GM18520 (cell line): Measurements from ENCODE around the gene RGS19.
A peak's percentile ranks its signal among the peaks of the same experiment; 100 is the strongest.

ENCODE experiments used
- ATAC-seq: cut with Tn5 transposase; IDR thresholded peaks from one replicate; pipeline ENCODE4 v1.9.1; 2021; ENCODE audit not compliant: unreplicated experiment

RGS19 gene

DNA sequence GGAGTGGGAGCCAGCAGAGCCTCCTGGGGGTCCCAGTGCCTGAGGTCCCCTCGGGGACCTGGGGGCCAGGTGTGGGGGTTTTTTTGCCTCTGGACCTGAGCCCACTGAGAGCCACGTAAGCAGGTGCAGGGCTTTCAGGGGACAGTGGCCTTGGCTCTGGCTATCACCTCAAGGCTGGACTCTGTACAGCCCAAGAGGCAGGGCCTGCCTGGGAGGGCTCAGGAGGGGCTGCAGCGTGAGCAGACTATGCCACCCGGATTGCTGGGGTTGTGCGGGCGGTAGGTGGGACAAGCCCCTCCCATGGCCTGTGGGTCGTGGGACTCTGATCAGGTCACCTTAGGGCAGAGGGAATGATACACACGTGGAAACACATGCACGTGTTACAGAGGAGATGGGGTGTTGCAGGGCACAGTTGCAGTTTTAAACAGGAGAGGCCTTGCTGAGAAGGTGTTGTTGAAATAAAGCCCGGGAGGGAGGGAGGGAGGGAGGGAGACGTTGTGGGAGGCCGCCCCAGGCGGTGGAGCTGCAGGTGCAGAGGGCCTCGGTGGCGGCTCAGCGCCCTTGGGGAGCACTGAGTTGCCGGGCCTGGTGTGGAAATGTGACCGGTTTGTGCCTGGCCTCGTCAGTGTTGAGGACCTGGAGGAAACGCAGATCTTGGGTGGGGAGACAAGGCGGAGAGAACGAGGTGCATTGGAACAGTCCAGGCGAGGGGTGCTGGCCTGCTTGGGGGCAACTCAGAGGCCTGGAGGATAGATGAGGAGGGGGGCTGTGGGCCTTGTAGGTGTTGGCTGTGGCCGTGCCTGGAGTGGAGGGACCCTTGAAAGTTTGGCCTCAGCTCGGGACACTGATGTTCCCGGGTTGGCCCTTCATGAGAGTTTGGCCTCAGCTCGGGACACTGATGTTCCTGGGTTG, 14.0 kb downstream of the RGS19 start:
- no peak for ATAC-seq

DNA sequence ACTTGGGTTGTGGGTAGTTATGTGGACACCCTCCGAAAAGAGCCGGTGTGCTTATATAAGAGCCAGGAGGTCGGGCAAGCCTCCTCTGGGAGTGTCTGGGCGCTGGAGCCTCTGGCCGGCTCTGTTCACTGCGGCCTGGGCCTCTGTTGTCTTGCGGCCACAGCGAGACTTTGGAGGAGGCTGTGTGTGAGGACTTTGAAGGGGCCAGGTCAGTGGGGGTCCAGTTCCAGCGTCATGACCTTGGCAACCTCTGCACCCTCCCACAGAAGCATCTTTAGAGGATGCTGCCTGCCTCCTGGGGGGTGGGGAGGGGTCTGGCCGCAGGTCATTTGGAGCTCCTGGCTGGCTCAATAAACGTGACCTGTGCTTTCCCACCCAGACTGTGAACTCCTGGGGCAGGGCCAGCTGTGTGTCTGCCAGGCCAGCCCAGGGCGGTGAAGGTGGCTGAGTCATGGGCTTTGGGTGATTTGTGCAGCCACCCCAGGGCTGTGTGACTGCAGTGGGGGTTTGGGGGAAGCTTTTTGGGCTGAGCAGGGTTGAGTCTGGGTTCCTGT, 15.1 kb downstream of the RGS19 start:
- no peak for ATAC-seq

DNA sequence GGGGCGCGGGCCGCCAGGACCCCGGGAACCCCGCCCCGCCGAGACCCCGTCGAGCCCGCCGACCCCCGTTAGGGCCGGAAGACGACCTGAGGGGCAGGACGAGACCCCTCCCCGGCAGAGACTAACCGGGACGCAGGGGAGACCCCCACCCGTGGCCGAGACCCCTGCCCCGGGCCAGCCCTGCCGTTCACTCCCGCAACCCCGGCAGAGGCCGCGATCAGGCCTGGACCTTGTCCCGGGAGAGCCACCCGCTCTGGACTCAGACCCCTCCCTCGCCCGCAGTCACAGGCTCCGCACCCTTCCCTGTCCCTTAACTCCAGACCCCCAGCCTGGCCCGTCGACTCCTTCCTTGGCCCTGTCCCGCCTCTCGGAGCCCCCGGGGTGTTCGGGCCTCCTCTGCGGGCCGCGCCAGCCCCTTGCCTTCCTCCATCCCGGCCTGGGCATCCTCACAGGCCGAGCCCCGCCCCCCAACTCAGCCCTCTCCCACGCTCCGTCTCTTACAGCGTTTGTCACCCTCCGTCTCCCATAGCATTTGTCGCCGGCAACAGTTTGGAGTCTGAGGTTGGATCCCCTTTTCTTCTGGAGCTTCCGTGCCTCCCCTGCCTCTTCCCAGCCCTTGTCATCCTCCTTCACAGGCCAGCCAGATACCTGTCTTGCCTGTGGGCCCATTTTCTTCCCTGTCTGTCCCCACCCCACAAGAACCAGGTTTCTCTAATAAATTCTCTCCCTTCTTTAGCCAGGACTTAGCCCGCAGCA, 15.8 kb downstream of the RGS19 start:
- ATAC-seq: no peak

DNA sequence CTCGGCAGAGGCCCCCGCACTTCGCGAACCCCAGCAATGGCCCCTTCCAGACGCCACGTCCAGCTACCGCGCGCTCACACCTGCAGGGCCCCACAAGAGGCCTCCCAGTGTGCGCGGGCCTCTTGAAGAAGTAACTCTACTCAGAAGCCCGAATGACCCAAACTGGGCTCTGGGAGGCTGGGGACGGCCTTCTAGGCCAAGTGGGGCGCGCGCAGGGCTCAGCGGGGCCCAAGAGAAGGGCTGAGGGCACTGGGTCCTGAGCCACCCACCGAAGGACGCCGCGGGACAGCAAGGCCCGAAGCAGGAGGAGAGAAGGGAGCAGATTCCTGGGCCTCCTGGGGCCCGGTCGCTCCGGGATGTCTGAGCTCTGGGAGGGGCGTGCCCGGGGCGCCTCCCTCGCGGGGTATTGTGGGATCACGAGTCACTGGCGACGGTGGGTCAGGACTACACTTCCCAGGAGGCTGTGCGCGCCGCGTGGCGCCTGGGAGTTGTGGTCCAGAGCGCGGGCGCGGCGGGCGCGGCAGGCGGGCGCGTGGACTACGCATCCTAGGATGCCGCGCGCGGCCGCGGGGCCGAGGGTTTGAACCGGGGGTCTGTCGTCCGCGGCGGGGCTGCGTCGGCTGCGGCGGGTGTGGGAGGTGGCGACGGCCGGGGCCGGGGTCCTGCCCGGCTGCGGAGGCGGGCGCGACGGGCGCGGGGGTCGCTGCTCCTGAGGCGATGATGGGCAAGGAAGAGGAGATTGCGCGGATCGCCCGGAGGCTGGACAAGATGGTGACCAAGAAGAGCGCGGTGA, 16.5 kb downstream of the RGS19 start, which contains the start of gene TCEA2:
TCEA2 (plus strand) TSS at position 603 of the 793 bp plus-strand sequence; CDS start at position 718, 115 bp downstream.
- peak; percentile 74 for ATAC-seq

DNA sequence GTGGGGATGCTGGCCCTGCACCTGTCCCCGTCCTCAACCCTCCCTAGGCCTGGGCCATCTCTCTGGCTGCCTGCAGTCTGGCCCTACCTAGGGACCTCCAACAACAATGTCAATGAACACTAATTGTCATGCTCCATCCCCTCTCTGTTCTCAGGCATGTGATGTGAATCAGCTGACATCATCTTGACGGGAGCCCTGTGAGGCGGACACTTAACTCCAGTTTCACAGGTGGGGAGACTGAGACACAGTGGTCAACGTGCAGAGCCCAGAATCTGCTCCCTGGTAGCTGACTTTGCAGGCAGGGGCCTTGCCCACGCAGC, 17.1 kb downstream of the RGS19 start:
- no peak for ATAC-seq

DNA sequence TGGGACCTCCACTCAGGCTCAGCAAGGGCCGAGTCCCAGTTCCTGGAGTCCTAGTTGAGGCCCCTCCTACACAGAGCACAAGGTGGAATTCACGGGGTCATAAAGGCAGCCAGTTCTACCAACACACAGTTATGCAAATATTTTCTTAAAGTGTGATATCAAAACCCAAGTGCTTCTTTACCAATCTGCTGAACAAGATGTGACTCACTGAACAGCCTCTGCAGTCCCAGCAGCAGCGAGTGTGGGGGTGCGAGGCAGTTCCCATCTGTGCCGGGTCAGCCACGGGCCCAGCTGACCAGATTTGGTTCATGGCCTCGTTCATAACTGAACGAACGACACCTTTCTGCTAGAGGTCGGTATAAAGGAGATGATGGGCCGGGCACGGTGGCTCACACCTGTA, 20.8 kb downstream of the RGS19 start:
- no peak for ATAC-seq

DNA sequence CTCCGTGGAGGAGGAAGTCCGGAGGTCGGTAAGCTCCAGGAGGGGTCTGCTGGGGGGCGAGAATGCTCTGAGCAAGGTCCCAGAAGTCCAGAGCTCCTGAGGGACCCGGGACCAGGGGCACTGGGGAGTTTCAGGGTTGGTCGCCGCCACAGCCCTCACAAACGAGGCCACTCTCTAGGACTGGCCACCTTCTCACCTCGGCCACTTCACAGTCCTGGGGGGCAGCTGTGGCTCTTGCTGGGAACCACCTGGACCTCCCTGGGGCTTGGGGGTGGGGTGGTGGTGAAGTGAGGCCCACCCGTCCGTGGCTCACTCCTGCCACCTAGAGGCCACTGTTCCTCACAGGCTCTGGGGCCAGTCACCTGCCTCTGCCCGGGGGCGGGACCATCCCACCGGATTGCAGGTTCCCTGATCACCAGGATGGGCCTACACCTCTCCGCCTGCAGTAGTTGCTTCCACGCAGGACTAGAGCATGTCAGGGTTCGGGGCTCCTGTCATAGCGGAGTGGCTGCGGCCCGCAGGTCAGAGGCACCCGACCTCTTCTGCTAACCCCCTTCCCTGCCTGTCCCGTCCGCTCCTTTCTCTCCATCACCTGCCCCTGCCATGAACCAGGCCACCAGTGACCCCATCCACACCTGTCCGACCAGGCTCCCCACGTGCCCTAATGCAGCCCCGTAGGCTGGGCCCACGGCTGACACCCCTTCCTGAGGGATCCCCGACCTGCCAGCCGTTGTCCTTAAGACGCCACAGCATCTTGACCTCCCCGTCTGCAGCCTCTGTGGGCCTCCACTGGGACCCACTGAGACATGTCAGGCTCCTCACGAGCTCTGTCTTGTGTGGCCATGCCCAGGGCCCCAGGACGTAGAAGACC, 21.5 kb downstream of the RGS19 start:
- no peak for ATAC-seq

DNA sequence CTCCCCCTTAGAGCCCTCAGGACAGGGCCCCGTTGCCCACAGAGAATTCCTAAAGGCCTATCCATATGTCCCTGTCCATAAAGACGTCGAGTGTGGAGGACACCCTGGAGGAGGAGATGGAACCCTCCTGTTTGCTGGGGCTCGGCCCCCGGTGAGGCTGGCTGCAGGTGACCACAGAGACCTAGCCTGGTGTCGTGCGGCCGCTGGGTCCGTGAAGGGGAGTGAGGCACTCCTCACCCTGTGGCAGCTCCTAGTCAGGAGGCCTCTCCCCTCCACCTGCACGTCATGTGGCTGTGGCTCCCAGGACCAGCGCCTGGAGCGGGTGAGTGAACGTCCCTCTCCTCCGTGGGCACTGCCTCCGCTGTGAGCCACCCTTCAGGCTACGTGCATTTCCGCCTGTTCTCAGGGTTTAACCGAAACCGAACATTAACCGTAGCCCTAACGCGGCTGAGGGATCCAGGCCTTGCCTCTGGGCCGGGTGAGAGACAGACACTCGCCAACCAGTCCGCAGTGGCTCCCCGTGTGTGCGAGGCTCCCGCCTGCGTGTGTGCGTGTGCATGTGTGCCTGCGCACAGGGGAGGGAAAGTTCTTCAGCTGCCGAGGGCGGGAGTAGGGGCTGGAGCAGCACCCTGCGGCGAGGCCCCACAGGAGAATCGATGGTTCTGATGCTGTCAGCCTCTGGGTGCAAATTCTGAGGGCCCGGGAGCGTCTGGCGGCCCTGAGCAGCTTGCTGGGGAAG, 22.3 kb downstream of the RGS19 start:
- no peak for ATAC-seq

DNA sequence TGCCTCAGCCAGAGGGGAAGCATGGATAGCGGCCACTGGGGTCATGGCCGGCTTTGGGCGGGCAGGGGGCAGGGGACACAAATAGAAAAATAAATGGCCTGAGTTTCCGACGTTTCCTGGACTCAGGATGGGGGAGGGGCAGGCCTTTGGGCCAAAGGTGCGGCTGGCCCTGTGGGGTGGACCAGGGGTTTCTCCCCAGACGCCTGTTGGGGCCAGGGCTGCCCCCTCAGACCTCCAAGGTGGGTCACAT, 22.8 kb downstream of the RGS19 start:
- ATAC-seq: no peak

DNA sequence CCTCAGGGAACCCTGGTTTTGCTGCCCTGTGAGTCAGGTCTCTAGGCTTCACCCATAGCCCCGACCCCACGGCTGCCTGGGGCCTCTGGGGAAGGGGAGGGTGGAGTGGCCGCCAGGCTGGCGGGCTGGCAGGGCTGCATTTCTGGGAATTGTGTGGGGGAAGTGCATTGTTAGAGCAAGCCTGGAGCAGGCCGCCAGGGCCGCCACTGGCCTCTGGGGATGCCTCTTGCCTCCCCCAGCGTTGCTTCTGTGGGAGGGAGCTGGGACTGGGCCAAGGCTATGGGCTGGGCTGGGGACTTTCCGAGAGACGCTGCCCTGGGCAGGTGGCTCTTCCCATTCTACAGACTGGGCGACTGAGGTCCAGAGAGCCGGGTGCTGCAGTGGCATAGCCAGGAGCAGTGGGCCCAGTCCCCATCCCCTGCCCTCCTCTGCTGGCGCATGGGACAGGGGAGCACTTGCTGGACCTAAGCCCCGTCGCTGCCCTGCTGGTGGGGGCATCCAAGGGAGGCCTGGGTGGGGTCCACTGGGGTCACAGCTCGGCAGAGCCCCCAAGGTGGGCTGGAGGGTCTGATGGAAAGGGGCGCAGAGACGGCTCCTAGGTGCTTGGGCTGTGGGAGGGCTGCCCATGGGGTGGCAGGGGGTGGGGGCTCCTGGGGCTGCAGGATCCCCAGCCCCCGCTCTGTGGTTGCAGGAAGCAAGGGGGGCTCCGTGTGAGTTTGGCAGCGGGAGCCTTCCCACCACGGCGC, 23.3 kb downstream of the RGS19 start:
- no peak for ATAC-seq

DNA sequence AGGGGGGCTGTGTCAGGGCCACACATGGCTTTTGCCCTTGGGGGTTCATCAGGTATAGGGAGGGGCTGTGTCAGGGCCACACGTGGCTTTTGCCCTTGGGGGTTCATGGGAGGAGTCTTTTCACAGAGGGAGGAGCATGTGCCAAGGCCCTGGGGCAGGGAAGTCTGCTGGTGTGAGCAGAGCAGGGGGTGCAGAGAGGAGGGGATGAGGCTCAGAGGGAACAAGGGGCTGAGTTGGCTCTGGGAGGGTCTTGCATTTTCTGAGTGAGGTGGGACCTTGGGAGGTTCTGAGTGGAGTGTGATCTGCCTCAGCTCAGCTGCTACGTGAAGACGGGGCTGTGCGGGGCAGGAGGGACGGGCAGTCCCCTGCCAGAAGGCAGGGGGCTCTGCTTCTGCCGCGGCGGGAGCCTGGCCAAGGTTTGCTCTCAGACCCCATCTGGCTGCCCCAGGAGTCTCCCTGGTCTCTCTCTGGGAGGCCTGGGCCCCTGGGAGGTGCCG, 23.9 kb downstream of the RGS19 start:
- no peak for ATAC-seq

DNA sequence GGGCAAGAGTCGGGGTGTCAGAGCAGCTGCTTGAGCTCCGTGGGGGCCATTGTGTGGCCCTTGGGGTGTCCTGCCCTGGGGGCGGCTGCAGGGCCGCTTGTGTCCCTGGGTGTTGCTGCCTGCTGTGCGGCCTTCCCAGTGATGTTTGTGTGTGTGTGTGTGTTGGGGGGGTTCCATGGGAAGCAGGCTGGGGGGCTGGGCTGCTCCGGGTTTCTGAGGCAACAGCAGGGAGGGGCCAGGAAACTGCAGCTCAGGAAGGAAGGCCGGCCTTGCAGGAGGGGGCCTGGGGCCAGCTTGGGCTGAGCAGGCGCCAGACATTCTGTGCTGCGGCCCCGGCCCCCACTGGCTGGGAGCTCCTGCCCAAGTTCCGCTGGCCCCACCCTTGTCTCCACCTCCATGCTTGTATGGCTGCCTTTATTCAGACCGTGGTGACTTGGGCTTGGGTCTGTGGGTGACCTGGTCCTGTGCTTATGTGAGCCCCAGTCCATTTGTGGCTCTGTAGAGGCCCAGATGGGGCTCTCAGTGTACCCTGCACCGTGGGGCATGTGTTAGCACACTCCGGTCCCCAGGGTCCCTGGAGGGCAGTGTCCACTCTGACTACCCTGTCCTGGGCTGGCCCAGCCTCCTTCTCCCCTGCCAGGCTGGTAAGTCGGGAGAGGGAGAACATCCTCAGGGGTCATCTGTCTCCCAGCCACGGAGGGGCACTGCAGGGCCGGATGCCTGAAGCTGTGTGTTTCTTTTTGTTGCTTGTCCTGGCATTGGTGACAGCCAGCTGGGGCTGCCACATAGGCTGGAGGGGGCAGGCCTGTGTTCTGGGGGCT, 25.3 kb downstream of the RGS19 start:
- no peak for ATAC-seq

DNA sequence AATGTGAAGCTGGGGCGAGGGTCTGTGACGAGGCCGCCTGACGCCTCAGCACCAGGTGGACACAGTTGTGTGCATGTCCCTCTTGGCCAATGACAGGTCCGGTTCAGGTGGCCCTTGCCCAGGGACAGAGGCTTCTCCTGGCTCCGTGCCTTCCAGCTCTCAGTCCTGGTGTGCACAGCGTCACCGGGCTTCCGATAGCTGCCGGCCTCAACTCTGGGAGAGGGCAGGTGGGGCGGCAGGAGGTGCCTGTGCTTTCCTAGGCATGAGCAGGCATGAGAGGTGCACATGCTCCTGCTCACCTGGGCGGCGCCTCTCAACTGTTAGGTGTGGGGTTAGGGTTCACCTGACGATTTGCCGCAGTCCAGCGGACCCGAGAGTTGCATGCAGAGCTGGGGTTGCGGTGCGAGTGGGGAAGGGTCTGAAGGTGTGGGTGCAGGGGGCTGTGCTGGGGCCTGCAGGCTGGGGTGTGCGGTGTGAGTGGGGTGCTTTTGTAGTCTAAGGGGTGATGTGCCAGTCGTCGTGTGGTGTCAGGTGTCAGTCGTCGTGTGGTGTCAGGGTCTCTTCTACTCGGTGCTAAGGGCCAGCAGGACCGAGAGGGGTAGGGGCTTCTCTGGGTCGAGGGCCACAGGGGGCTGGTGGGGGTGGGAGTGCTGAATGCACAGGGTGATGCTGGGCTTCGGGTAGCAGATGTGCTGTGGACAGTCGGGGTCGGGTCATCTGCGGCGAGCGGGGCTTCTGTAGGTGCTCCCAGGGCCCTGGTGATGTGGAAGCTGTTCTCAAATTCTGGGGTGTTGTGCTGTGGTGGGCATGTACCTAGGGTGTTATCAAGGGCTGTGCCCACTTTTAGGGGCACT, 26.1 kb downstream of the RGS19 start:
- no peak for ATAC-seq

DNA sequence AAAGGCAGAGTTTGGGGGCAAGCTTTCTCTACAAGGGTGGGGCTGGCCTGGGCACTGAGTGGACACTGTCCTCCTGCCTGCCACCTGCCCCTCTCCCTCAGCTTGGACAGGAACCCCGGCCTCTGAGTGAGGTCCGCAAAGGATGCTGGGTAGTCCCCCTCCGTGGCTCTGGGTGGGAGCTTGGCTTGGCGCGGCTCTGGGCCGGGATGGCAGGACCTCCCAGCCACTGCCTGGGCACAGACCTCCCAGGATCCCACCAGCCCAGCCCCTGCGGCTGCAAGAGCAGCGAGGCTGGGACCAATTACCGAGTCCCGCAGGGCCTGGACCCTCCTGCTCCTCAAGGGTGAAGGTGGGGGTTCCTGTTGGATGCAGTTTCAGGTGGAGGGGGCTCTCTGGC, 27.0 kb downstream of the RGS19 start:
- ATAC-seq: no peak

DNA sequence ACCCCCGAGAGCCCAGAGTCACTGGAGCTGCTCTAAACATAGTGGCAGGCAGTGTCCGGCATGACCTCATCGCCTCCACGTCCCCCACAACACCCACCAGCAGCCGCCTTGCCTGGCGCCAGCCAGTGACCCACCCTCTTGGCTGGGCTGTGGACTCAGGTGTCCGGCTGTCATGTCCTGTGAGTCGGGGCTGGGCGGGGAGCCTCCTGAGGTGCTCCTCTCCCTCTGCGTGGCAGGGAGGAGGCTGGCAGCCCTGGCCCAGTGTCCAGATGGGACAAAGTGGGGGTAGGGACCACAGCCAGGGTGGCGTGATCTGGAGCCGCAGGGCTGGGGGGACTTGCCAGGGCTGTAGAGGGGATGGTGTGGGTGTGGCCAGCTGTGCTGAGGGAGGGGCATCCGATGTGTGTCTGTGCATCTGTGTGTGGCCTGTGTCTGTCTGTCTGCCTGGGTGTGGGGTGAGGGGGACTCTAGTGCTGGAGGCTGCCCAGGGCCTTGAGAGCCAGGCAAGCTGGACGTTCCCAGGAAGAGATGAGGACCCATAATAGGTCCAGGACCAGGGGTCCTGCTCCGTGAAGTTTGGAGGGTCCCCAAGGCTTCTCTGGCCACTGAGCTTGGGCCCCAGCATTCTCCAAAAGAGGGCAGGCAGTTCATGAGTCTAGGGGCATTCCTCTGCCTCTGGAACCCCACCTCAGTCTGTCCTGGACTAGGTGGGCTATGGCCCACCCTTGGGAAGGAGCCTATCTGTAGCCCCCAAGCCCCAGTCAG, 27.6 kb downstream of the RGS19 start:
- no peak for ATAC-seq

DNA sequence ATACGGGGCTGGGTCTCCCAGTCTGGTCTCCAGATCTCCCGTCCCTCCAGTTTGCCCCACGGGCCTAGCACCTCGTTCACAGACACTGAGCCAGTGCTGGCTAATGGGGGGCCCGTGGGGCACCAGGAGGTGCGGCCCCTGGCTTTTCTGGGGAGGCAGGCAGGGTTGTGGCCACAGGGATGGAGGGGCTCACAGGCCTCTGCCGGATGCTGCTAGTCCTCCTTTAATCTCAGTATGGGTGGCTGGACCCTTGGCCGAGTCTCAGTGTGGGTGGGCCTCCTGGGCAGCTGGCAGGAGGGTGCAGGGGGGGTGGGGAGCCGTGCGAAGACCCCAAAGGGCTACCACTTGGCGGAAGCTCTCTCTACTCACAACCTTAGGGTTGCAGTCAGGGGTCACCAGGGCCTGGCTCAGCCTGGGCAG, 28.3 kb downstream of the RGS19 start:
- ATAC-seq: no peak
